Smooth muscle cell (in vitro differentiated cells): ENCODE results near the gene ADORA2B. TPM values are rescaled to one million over a fixed set of nuclear protein-coding genes. Genes with fewer than 3 reads are reported as not detected.

Experiments
- DNase-seq: peaks from one replicate; lab custom pipeline; 2025; ENCODE audit not compliant: unreplicated experiment; lab: John Stamatoyannopoulos, UW
- H2AFZ ChIP-seq: fragments of 200-600 bp; sonication (generic); 2 replicates; pipeline ENCODE4 v1.6.0; 2016; ENCODE audit warnings: antibody characterized with exemption, low read depth, mild to moderate bottlenecking
- H3F3A ChIP-seq: fragments of 200-600 bp; sonication (generic); 2 replicates; pipeline ENCODE4 v1.6.0; 2017; ENCODE audit warnings: antibody characterized with exemption, low read depth
- H3K27ac ChIP-seq: fragments of 200-600 bp; sonication (generic); 2 replicates; pipeline ENCODE4 v1.5.1; 2016; ENCODE audit warnings: low read depth, mild to moderate bottlenecking
- H3K27me3 ChIP-seq: fragments of 200-600 bp; sonication (generic); 2 replicates; pipeline ENCODE4 v1.6.1; 2016; ENCODE audit warnings: low read depth, mild to moderate bottlenecking
- H3K36me3 ChIP-seq: fragments of 200-600 bp; sonication (generic); 2 replicates; pipeline ENCODE4 v1.5.1; 2016; ENCODE audit warnings: low read depth
- H3K4me1 ChIP-seq: fragments of 200-600 bp; sonication (generic); 2 replicates; pipeline ENCODE4 v1.5.1; 2016; ENCODE audit warnings: low read depth
- H3K4me2 ChIP-seq: fragments of 200-600 bp; sonication (generic); 2 replicates; pipeline ENCODE4 v1.6.0; 2016; ENCODE audit warnings: mild to moderate bottlenecking
- H3K4me3 ChIP-seq: fragments of 200-600 bp; sonication (generic); 2 replicates; pipeline ENCODE4 v1.5.1; 2016; ENCODE audit warnings: mild to moderate bottlenecking
- H3K79me2 ChIP-seq: fragments of 200-600 bp; sonication (generic); 2 replicates; pipeline ENCODE4 v1.6.0; 2016; ENCODE audit warnings: low read depth, mild to moderate bottlenecking
- H3K9ac ChIP-seq: fragments of 200-600 bp; sonication (generic); 2 replicates; pipeline ENCODE4 v1.6.0; 2016; ENCODE audit warnings: low read depth
- H3K9me3 ChIP-seq: fragments of 200-600 bp; sonication (generic); replicated peaks from 2 replicates; pipeline ENCODE4 v1.5.1; 2016; ENCODE audit warnings: low read depth
- H4K20me1 ChIP-seq: fragments of 200-600 bp; sonication (generic); 2 replicates; pipeline ENCODE4 v1.6.0; 2016; ENCODE audit warnings: low read depth
- CTCF ChIP-seq: fragments of 200-600 bp; sonication (generic); IDR thresholded peaks from 2 replicates; pipeline ENCODE4 v1.5.1; 2017; ENCODE audit warnings: borderline replicate concordance, mild to moderate bottlenecking, antibody characterized with exemption; ENCODE audit not compliant: insufficient read depth, poor library complexity, severe bottlenecking
- WGBS: methylation state at CpG from one replicate; pipeline ENCODE4 v1.1.7; 2016; ENCODE audit warnings: low lambda C conversion rate; 5-methylcytosine and 5-hydroxymethylcytosine counted together
- polyA plus RNA-seq: library from polyadenylated mRNA; unstranded; fragments of >200 nt; fragmentation: Nextera tagmentation; extraction: Ambion mirVana; gene quantifications from 2 replicates; pipeline ENCODE4 v1.2.1, GENCODE V29; 2016
- total RNA-seq: library from RNA; depleted of rRNA; stranded (reverse); fragments of >200 nt; gene quantifications from 2 replicates; pipeline ENCODE4 v1.2.3, GENCODE V29; 2014

ADORA2B gene
- total and polyA plus RNA-seq, 2 experiments from 2014 or later = 14.2 to 17.0 TPM

DNA sequence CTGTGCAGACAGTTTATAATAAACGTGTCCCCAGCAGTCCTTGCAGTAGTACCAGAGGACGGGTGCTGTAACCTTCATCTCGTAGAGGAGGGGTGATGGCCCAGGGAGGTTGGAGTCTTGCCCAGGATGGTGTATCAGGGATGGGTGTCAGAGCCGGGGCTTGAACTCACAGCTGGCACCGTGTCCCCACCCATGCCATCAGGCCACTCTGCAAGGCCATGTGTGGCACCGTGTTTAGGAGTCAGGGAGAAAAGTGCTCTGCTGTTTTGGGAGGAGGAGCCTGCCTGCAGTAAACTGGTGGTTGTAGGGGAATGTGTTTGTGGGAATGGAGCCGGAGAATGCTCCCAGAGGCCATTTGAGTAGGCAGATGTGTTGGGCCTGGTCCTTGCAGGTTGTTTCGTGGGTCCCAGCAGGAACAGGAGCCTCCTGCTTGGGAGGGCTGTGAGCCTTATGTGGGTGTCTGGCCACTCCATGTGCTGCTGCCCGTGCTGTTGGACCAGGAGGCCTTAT, 1.7 kb downstream of the ADORA2B start:
- H3K79me2 ChIP-seq = peaks cover 17% of the 10 kb centered on the region

GRCh38 chr17:15947271-15947670, 2.3 kb downstream of the ADORA2B start:
- no peak for TF ChIP-seq CTCF
- H3K79me2 ChIP-seq = peaks cover 17% of the 10 kb centered on the region
- 61% methylated on average over 3 of the region's 3 CpGs for WGBS
- H3K4me1 ChIP-seq = peaks cover 5% of the 10 kb centered on the region
- peaks cover 6% of the 10 kb centered on the region for H3F3A ChIP-seq
- H4K20me1 ChIP-seq = peaks cover 22% of the 10 kb centered on the region
- H3K4me2 ChIP-seq = peak overlapping the region; percentile 99
- no peak overlapping the region for H3K4me3 ChIP-seq
- no peak overlapping the region for H3K9ac ChIP-seq
- no peak for DNase-seq
- H3K36me3 ChIP-seq = no peaks in the 10 kb centered on the region
- no peaks in the 10 kb centered on the region for H3K27me3 ChIP-seq
- H3K9me3 ChIP-seq = no peaks in the 10 kb centered on the region
- H2AFZ ChIP-seq = no peak overlapping the region
- peak overlapping the region; percentile 3 for H3K27ac ChIP-seq

More for the DNA sequence above, 1.7 kb downstream of the ADORA2B start:
- H2AFZ ChIP-seq = no peak overlapping the region
- peaks cover 20% of the 10 kb centered on the region for H4K20me1 ChIP-seq
- 37% methylated on average over 9 of the region's 9 CpGs for WGBS
- peak overlapping the region; percentile 3 for H3K27ac ChIP-seq
- TF ChIP-seq CTCF = no peak
- H3K4me1 ChIP-seq = peaks cover 5% of the 10 kb centered on the region
- DNase-seq = no peak
- no peaks in the 10 kb centered on the region for H3K36me3 ChIP-seq
- H3K4me3 ChIP-seq = peak overlapping the region; percentile 73
- H3K4me2 ChIP-seq = peak overlapping the region; percentile 99
- peaks cover 6% of the 10 kb centered on the region for H3F3A ChIP-seq
- no peaks in the 10 kb centered on the region for H3K27me3 ChIP-seq
- H3K9ac ChIP-seq = no peak overlapping the region
- no peaks in the 10 kb centered on the region for H3K9me3 ChIP-seq

- WGBS = 82% methylated on average over 16 of the region's 16 CpGs
- H3K4me2 ChIP-seq = peak overlapping the region; percentile 99
- no peaks in the 10 kb centered on the region for H3K9me3 ChIP-seq
- peaks cover 5% of the 10 kb centered on the region for H3K4me1 ChIP-seq
- no peaks in the 10 kb centered on the region for H3K27me3 ChIP-seq
- H4K20me1 ChIP-seq = peaks cover 28% of the 10 kb centered on the region
- H3F3A ChIP-seq = peaks cover 6% of the 10 kb centered on the region
- H3K36me3 ChIP-seq = no peaks in the 10 kb centered on the region
- DNase-seq = no peak
- no peak overlapping the region for H3K9ac ChIP-seq
- H3K79me2 ChIP-seq = peaks cover 17% of the 10 kb centered on the region
- H2AFZ ChIP-seq = no peak overlapping the region
- no peak for TF ChIP-seq CTCF
- H3K4me3 ChIP-seq = no peak overlapping the region
- no peak overlapping the region for H3K27ac ChIP-seq
Measured at GRCh38 chr17:15947976-15948752, 3.2 kb downstream of the ADORA2B start.
